ENCODE measurements around the gene PCID2.
A peak's percentile ranks its signal among the peaks of the same experiment; 100 is the strongest.

PCID2 gene

DNA sequence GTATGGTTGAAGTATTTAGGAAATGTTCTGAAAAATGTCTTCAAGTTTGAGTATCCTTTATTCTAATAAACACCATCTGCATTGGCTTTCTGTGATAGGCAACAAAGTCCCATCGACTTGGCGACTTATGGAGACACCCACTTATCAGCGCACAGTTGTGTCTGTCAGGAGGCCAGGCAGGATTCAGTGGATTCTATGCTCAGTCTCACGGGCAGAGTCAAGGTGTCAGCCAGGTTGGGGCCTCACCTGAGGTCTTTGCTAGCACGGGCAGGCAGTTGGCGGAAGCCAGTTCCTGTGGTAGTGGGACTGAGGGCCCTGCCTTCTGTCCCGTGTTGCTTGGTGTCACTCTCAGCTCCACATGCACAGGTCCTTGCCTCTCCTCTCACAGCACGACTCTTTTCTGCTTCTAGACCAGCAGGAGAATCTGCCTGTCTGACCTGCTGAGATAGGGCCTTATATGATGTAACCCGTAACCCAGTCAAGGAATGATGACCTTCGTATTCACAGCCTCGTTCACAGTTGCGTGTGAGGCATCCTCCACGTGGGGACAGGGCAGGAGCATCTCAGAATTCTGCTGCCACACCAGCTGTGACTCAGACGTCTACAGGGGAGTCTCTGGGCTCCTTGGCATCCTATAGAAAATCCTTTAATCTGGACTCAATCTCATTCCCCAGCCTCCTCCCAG, 10.9 kb upstream of the PCID2 start:
- DNase-seq = peak; percentile 17

DNA sequence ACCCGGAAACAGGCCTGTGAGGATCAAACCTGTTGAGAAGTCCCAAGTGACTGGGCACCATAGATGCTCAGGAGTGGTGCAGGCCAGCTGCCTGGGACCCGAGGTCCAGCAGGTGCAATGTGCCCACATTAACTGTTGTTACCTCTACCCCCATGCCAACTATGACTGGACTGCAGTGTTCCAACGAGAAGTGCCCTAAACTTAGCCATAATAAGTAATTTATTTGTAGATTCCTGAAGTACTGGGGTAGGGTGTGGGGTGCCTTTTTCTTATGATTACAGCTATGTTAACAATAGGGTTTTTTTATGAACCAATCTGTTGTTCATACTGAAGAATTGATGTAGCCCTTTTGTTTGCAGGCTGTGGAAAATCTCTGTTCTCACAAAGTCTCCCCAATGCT, 10.1 kb upstream of the PCID2 start:
- no peak for DNase-seq

DNA sequence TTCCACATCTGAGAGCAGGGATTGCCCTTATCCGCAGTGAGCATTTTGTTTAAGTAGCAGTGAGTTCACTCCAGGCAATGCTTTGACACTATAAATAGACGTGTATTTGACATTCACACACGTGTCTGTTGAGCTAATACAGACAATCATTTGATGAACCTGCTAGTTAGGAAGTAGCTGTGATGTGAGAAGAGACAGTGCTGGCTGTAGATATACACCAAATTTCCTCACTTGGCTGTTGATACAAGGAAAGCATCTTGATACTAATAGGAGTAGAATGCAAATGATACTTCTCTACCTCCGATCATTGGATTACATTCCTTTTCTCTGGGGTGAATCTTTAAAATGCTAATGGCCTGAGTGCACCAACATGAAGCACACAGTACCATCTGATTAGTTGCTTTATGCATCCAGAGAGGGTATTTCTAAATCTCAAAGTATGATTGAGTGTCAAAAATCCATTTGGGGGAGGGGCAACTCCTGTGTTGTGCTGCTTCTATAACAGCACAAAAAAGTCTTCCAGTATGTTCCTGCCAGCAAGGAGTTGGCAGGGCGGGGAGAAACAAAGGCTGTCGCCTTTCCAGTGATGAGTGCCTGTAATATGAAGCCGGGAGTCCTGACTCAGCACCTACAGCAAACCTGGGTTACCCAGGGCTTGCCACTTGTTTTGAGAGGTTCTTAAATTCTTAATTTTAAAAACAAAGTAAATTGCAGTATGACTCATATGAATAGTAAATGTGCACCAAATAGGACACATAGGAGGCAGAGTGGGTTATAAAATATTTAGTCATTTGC, 8.0 kb upstream of the PCID2 start:
- peak; percentile 61 for DNase-seq

DNA sequence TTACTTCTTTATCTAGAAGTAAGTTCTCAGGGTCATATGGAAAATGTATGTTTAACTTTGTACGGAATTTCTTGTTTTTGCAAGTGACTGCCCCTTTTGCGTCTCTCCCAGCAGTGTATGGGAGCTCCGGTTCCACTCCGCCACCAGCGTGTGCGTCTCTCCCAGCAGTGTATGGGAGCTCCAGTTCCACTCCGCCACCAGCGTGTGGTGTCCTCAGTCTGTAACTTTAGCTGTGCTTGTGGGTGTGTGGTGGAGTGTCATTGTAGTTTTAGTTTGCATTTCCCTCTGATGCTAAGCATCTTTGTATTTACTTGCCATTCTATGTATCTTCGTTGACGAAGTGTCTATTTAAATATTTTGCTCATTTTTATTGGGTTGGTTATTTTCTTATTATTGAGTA, 3.3 kb upstream of the PCID2 start:
- DNase-seq = no peak

DNA sequence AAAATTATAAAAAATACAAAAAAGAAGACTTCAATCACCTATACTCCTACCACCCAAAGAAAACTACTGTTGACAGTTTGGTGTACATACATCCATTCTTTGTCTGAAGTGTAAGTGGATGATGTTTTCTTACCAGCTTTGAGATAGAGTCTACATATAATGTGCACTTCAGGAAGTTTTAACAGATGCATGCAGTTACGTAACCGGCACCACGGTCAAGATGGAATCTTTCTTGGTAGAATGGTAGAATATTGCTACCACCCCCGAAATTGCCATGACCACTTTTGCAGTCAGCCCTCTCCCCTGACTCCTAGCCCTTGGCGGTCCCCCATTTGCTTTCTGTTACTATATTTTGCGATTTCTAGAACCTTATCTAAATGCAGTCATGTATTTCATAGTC, 2.4 kb upstream of the PCID2 start:
- DNase-seq = no peak

DNA sequence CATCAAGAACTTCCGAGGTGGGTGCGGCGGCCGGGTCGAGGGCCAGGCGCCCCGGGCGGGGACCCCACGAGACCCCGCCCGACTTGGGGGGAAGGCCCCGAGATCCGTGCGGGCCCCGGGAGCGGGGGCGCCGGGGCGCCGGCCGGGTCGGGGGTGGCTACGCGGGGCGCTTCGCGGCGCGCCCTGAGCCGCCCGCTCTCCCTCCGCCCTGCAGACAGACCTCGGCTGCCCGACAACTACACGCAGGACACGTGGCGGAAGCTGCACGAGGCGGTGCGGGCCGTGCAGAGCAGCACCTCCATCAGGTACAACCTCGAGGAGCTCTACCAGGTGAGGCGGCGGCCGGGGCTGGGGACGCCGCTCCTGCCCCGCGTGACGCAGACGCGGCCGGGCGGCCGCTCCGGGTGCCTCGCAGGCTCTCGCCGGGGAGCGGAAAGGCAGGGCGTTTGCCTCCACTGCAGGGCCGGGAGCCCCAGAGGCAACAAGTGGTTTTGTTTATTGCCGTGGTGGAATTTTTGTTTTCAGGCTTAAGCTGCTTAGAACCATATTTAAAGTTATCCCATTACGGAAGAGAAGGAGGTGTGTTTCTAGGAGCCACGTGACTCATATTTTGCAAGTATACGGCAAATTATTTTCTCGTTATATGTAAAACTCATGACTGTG, 1.4 kb upstream of the PCID2 start:
- DNase-seq = peak; percentile 42

DNA sequence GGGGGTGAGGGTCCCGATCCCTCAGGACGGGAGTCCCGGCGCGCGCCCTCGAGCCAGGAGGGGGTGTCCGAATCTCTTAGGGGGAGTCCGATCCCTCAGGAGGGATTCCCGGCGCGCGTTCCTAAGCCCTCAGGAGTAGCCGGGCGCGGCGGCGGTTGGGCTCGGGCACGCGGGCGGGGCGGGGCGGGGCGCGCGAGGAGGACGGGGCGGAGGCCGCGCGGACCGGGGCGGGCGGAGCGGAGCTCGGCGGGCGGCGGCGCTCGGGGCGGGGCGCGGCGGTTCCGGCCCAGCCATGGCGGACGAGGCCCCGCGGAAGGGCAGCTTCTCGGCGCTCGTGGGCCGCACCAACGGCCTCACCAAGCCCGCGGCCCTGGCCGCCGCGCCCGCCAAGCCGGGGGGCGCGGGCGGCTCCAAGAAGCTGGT, 878 bp upstream of the PCID2 start, which contains the start of gene CUL4A:
TSS of gene CUL4A (plus strand) at position 278 of the 423 bp plus-strand sequence. CDS start at position 293, 15 bp downstream.
- peak; percentile 84 for DNase-seq

DNA sequence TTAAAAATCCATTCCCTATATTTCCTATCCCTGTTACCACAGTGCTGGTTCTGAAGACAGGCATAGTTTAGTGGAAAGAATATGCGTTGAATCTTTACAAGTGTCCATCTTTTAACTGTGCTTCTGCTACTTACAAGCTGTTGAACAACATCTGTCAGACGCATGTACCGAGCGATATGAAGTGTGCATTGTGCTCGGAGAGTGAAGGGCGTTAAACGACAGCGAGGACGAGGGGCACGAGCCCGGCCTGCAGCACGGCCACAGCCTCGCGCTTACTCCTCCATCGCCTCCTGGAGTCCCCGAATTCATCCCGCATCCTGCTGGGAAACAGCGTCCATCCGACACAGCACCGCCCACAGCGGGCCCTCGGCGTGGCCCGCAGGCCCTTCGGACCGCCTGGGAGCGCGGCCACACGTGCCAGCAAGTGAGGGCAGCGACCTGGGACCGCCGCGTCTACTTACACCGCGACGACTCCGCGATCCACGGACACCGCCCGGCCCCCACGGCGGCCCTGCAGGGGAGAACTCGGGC, 514 bp downstream of the PCID2 start:
- DNase-seq = peak; percentile 28

DNA sequence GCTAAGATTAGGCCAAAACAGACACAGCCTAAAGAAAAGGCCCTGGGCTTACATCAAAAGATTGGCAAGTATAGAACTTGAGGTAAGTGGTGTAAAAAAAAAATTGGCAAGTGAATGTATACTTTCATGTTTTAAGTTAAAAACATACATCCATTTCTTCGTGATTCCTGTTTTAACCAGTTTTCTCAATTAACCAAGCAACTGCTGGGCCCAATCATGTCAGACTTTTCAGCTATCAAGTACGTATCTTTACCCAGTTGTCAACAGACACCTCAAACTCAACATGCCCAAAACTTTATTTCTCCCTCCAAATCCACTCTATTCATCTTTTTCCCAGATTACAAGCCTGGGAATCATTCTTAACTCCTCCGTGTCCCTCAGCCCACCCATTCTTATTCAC, 1.0 kb downstream of the PCID2 start:
- no peak for DNase-seq

DNA sequence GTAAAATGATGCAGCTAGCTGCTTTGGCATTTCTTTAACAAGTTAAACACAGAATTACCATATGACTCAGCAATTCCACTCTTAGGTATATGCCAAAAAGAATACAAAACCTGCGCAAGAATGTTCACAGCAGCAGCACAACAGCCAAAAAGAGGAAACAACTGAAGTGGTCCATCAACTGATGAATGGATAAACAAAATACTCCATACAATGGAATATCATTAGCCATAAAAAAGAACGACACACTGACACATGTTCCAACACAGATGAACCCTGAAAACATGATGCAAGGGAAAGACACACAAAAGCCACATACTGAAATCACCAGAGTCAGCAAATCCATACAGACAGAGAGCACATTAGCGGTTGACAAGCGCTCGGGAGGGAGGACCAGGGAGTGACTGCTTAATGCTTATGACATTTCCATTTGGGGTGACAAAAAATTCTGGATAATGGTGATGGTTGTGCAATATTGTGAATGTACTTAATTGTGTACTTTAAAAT, 3.0 kb downstream of the PCID2 start:
- DNase-seq = peak; percentile 36

DNA sequence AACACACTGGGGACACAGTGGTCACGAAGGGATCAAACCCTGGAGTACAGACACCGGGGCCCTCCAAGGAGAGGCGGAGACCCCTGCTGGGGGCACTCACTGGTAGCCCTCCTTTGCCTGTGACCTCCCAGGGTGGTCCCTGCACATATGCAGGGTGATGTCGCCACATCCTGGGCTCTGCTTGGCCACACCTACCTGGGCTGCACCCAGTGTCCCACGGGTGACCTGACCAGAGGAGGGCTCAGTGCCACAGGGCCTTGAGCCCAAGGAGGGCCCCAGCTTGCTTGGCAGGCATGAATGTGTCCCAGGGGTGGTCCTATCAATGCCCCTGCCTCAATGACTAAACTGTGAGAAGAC, 4.1 kb downstream of the PCID2 start:
- DNase-seq = no peak

DNA sequence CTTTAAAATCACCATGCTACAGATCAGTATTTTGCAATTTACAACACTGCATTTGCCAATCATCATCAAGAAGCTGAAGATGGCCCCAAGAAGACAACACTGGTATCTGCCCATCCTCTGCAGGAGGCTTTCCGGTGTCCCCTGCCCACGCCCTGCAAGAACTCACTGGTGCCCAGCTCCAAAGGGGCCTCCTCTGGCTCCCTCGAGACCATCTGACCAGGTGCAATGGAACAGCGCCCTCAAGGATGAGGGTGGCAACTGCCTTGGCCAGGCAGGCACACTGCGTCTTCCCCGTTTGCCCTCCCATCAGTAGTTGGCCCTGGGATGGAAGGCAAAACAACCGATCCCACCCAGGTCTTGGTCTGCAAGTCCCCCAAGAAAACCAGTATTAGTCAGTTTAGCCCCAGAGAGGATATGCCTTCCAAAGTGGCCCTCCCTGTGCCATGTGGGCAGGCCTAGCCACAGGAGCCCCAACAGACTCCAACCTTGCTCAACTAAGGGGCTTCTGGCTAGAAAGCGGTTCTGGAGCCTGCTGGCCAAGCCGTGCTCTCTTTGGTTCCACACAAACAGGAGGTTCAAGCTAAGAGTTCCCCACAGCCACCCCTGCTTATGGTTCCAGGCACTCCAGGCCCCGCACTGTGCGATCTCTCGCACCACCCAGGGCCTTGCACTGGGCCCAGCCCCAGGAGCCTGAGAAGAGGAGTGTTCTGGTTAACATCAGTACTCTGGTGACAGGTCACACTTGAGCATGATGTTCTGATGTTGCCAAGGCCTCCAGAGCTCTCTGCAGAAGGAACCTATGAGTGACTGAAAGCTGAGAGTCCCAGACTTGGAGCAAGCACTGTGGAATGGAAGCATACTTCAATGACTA, 4.7 kb downstream of the PCID2 start:
- no peak for DNase-seq

DNA sequence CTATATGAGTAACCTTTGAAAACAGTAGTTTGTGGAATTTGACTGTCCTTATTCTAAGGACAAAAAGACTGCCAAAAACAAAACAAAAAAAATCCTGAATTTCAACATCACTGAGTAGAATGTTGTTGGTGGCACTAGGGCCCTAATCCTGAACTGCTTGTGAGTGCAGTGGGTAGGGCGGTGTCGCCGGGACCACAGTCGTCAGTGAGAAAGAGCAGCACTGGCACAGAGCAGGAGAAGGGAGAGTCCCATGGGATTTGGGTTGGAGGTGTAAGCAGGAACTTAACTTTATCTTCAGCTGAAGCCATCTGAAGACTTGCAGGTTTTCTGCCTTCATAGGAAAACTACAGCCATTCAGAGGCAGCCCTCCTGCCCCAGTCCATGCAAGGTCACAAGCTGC, 5.6 kb downstream of the PCID2 start:
- no peak for DNase-seq

DNA sequence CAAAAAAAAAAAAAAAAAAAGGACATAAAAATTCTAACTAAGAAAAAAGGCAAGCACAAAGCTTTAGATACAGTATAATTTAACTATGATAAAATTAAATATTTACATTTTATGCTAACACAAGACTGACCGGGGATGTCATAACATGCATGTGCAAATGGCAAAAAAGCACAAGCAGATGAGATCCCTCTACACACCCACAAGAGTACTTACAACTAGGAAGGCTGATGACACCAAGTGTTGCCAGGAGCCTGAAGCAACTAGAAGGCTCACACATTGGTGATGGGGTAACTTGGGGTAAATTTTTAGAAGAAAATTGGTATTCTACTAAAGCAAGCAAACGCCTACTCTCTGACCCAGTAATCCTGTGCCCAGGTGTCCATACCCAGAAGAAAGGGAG, 6.7 kb downstream of the PCID2 start:
- no peak for DNase-seq

DNA sequence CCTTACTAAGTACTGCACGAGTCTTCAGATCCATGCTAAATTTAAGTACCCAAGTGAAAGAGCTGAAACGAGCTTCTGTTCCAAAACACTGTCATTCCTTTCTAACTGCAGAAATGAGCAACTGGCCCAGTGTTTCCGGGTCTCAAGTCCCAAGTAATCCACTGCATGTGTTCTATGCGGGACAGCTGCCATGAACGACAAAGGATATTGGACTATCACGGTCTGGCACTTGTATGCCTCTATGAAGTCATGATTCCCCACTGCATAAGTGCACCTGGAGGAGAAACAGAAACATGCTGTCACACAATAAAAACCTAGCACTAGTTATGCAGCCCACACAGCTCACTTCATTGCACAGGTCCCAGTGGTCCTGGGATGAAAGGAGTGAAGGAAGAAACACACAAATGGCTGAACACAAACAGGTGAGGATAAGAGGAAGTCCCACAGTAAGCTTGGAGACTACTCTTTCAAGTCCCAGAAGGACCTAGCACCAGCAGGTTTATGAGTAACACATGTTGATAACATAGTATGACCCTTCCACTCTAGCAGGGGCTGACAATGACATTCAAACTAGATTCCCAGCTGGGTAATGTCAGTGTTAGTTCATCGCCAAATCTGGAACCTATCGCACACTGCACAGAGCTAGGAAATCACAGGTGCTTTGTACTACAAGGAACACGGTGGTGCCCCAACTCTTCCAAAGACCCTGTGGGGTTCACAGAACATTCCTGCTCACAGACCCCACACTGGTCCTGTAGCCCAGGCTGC, 11.3 kb downstream of the PCID2 start:
- no peak for DNase-seq

DNA sequence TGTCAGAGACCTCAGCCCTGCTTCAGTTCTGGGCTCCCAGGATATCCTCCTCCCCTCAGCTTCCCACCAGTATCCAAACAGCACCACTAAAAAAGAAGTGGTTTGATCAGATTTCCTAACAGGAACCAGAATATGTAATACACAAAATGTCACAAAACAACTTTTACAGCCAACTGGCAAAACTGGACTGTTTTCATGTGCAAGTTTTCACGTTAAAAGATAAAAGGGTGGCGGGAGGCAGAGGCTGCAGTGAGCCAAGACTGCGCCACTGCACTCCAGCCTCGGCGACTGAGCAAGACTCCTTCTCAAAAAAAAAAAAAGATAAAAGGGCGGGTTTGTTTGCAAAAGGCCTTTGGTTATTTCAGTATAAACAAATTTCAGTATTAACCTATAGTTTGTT, 13.1 kb downstream of the PCID2 start:
- no peak for DNase-seq

DNA sequence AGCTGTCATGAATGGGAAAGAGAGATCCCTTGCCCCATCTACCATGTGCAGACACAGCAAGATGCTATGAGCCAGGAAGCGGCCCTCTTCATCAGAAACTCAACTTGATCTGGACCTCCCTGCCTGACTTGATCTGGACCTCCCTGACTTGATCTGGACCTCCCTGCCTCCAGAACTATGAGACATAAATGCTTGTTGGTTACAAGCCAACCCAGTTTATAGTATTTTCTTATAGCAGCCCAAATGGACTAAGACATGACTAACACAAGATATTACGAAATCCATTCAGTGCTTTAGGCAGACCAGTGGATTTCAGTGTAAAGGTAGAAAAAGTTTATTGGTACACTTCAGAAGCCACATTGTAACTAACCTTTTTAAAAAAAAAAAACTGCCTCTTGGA, 15.6 kb downstream of the PCID2 start:
- DNase-seq = peak; percentile 56

DNA sequence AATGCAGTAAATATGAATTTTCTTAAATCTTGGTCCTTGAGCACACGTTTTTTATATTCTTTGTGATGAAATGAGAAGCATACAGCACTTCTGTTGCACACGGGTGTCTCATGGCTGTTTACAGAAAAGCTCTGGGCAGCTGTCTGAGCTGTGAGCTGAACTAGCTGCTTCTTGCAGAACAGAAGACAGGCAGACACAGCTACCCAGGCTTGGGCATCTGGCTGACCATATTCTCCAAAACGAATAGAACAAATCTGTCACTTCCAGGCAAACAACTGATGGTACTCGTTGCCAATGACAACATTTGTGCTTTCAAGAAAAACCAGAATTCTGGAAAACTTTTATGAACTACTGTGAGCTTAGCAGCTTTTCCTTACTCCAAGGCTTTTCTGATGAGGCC, 16.2 kb downstream of the PCID2 start:
- DNase-seq = no peak

DNA sequence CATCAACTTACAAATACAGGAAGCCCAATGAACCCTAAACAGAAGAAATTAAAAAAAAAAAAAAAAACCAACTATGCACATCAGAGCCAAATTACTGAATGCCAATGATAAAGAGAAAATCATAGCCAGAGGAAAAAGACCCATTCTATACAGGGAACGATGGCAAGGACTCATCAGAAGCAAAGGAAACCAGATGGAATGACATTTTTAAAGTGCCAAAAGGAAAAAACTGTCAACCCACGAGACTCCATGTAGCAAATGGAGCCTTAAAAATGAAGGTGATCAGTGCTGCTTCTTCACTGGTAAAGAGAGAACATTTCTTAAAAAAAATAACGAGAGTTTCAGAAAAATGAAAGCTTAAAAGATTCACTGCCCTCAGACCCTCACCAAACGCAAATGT, 18.3 kb downstream of the PCID2 start:
- DNase-seq = no peak

DNA sequence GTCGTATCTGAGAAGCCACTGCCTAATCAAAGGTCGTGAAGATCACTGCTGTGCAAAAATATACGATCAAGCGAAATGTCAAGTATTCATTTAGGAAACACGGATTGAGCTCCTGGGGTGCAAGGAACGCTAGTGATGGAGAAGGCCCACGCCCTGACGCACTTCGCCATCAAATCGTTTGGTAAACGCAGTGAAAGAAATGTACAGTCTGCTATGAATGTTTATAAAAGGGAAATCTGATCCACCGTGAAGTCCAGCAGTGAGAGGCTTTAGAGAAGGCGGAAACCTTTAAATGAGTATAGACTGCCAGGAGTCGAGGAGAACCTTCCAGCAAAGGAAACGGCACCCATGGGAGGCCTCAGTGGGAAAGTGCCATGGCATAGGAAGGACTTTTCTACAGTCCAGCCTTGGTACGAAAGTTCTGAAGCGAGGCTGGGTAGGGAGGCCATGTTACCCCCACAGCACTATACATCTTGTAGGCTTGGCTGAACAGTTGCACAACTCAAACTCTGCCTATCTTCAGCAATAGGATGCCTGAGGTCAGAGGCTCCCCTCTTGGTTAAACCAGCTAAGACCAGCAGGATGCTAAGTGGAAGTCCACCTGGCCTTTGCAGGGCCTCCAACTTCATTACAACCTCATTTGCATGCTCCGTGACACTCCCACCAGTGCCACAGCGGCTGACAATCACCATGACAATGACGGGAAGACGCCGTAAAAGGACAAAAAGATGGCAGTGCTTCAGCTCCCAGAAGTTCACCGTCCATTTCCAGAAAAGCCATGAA, 20.4 kb downstream of the PCID2 start:
- no peak for DNase-seq

DNA sequence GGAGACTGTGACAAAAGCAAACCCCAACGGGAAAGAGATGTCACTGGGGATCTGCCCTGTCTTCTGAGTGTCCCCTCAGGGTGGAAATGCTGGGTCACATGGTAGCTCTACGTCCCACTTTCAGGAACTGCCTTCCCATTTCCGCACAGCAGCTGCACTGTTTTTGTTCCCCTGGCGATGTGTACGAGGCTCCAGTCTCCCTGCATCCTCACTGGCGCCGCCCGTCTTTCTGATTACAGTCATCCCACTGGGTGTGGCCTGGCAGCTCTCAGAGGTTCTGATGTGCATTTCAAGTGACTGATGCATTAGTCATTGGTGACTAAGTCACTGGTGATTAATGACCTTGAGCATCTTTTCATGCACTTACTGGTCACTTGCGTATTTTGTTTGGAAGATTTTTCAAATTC, 21.2 kb downstream of the PCID2 start:
- peak; percentile 99 for DNase-seq

Data from fibroblast of skin of abdomen (primary cell).